Peyer's patch (tissue), 4 donors: ENCODE measurements around the gene ZNF827.

Experiments used
- CTCF ChIP-seq, 6 experiments: fragments of 450-650 bp in 4 of 6; fragments of 200-600 bp in 2 of 6; sonication (generic) in 1 of 6; IDR thresholded peaks; one replicate each; pipeline ENCODE4 v1.5.1; 2017 to 2019; ENCODE audit warnings: antibody characterized with exemption in 6 of 6, mild to moderate bottlenecking in 3 of 6, moderate library complexity in 1 of 6
- POLR2A ChIP-seq, 2 donors: fragments of 450-650 bp; IDR thresholded peaks; one replicate each; pipeline ENCODE4 v1.5.1; 2017; ENCODE audit warnings: antibody characterized with exemption in 2 of 2, mild to moderate bottlenecking in 2 of 2, moderate library complexity in 2 of 2

- no peak for TF ChIP-seq CTCF (IDR thresholded peaks at IDR 0.05)
- TF ChIP-seq POLR2A (IDR thresholded peaks at IDR 0.05): no peak
These were observed 40.5 kb upstream of the ZNF827 start for GRCh38 chr4:145979160-145979559.
